ENCODE measurements around the gene TBC1D21. TPM values are rescaled to one million over a fixed set of nuclear protein-coding genes. Genes with fewer than 3 reads are reported as not detected.

Gene TBC1D21
- total RNA-seq, 1 donor from 2014 or later: not detected

DNA sequence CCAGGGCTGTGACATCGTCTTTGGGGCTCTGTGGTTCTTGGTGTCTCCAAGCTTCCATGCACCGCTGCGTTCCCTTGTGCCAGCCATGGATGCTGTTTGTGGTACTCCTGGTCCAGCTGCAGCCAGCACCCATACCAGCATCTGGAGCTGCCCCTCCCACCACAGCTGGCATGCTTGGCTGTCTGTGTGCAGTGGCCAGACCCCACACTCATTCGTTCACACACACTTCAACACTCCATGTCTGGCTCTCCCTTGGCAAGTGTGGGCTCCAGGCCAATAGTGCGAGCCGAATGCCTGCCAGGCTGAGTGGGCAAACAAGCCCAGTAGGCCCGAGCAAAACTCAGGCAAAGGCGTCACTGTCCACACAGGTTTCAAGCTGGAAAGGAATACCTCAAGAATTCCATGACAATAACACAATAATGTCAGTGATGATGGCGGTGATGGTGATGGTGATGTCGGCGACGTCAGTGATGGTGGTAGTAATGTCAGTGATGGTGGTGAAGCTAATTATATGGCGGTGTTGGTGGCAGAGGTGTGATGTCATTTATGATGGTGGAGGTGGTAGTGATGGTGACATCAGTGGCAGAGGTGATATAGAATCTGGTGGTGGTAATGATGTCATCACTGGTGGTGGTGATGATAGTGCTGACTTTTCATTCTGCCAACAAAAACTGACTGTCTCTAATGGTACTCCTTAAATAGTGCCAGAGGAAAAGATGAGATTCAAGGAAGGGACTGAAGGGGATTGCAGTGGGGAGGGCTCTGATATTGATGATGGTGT lies 19.3 kb downstream of the TBC1D21 start:
- TF ChIP-seq, protein P1, sequence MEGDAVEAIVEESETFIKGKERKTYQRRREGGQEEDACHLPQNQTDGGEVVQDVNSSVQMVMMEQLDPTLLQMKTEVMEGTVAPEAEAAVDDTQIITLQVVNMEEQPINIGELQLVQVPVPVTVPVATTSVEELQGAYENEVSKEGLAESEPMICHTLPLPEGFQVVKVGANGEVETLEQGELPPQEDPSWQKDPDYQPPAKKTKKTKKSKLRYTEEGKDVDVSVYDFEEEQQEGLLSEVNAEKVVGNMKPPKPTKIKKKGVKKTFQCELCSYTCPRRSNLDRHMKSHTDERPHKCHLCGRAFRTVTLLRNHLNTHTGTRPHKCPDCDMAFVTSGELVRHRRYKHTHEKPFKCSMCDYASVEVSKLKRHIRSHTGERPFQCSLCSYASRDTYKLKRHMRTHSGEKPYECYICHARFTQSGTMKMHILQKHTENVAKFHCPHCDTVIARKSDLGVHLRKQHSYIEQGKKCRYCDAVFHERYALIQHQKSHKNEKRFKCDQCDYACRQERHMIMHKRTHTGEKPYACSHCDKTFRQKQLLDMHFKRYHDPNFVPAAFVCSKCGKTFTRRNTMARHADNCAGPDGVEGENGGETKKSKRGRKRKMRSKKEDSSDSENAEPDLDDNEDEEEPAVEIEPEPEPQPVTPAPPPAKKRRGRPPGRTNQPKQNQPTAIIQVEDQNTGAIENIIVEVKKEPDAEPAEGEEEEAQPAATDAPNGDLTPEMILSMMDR (IDR thresholded peaks at IDR 0.05; ENCODE audit: insufficient read depth, low read depth, low read length): no peak
- TF ChIP-seq EZH2 (IDR thresholded peaks at IDR 0.05; ENCODE audit: insufficient read depth, low read length): no peak
- no peak overlapping the region for H3K9ac ChIP-seq (ENCODE audit: low read length)
- H3K27ac Mint-ChIP-seq (ENCODE audit: unreplicated experiment): no peak overlapping the region
- no peak overlapping the region for H3K4me3 Mint-ChIP-seq (ENCODE audit: unreplicated experiment)
- H3K9me3 Mint-ChIP-seq (ENCODE audit: unreplicated experiment): peaks cover 7% of the 10 kb centered on the region
- H2AFZ ChIP-seq (ENCODE audit: low read depth, low read length): no peak overlapping the region
- H3K4me1 Mint-ChIP-seq (ENCODE audit: low read depth, unreplicated experiment): peaks cover 2% of the 10 kb centered on the region
- H3K27me3 ChIP-seq (ENCODE audit: insufficient read depth, low read length): peaks cover 8% of the 10 kb centered on the region
- H3K36me3 ChIP-seq (ENCODE audit: insufficient read depth, low read length): no peaks in the 10 kb centered on the region
- DNase-seq (ENCODE audit: low read depth) (no peak), FAIRE-seq (no peak)
- H3K4me3 ChIP-seq (ENCODE audit: insufficient read depth, low read depth, low read length): no peak overlapping the region
- H3K27ac ChIP-seq (ENCODE audit: low read depth, low read length): no peak overlapping the region
- no peaks in the 10 kb centered on the region for H4K20me1 ChIP-seq (ENCODE audit: insufficient read depth, low read length)
- H3K79me2 ChIP-seq (ENCODE audit: insufficient read depth, low read length): no peaks in the 10 kb centered on the region
- H3K4me2 ChIP-seq (ENCODE audit: low read length): no peak overlapping the region
- peaks cover 10% of the 10 kb centered on the region for H3K4me1 ChIP-seq (ENCODE audit: insufficient read depth, low read length)
- no peaks in the 10 kb centered on the region for H3K9me3 ChIP-seq (ENCODE audit: insufficient read depth, low read depth, low read length)
- H3K27me3 Mint-ChIP-seq (ENCODE audit: low read depth, unreplicated experiment): peaks cover 40% of the 10 kb centered on the region
- peaks cover 5% of the 10 kb centered on the region for H3K36me3 Mint-ChIP-seq (ENCODE audit: low read depth, unreplicated experiment)

DNA sequence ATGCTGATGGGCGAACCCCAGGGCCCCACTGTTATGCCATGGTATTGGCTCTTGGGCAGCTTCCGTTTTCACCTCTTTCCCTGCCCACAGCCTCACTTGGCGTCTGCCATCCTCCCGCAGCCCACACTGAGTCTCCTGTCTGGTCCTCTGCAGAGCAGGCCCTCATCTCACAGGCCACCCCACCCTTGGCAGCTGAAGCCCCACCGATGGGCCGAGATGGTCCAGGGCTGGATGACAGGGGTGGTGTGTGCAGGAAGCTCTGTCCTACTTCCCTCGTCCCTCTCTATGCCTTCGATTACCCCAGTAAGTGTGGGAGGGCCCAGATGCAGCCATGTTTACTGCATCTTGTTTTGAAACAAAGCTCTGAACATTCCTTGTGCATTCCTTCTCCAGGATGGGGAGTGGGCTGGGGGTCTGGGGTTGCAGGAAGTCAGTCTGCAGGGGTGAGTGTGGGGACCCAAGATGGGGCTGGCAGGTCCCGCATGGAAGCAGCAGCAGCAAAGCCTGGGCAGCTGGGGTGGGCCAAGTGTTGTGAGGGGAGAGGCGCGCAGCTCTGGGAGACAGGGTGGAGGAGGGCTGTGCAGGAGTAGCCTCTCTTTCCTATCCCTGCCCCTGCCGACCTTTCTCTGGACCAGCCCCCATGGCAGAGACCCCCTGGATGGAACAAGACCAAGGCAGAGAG lies 20.9 kb downstream of the TBC1D21 start:
- Histone ChIP-seq H3K4me2 (ENCODE audit: low read length) (no peak overlapping the region), H3K36me3 (ENCODE audit: insufficient read depth, low read length) (no peaks in the 10 kb centered on the region), H4K20me1 (ENCODE audit: insufficient read depth, low read length) (no peaks in the 10 kb centered on the region), H3K79me2 (ENCODE audit: insufficient read depth, low read length) (no peaks in the 10 kb centered on the region), H3K9me3 (ENCODE audit: insufficient read depth, low read depth, low read length) (no peaks in the 10 kb centered on the region), H3K9ac (ENCODE audit: low read length) (no peak overlapping the region), H3K4me1 (ENCODE audit: insufficient read depth, low read length) (peaks cover 22% of the 10 kb centered on the region), H3K27me3 (ENCODE audit: insufficient read depth, low read length) (peaks cover 5% of the 10 kb centered on the region), H2AFZ (ENCODE audit: low read depth, low read length) (no peak overlapping the region), H3K4me3 (ENCODE audit: insufficient read depth, low read depth, low read length) (no peak overlapping the region), H3K27ac (ENCODE audit: low read depth, low read length) (no peak overlapping the region)
- Mint-ChIP-seq H3K4me1 (ENCODE audit: low read depth, unreplicated experiment) (peaks cover 9% of the 10 kb centered on the region), H3K27me3 (ENCODE audit: low read depth, unreplicated experiment) (peaks cover 24% of the 10 kb centered on the region), H3K9me3 (ENCODE audit: unreplicated experiment) (peaks cover 7% of the 10 kb centered on the region), H3K4me3 (ENCODE audit: unreplicated experiment) (no peak overlapping the region), H3K36me3 (ENCODE audit: low read depth, unreplicated experiment) (peaks cover 5% of the 10 kb centered on the region), H3K27ac (ENCODE audit: unreplicated experiment) (no peak overlapping the region)
- TF ChIP-seq, protein P1 (IDR thresholded peaks at IDR 0.05; ENCODE audit: insufficient read depth, low read depth, low read length): no peak
- TF ChIP-seq EZH2 (IDR thresholded peaks at IDR 0.05; ENCODE audit: insufficient read depth, low read length): no peak
- DNase-seq (ENCODE audit: low read depth): no peak
- no peak for FAIRE-seq

Data from astrocyte (in vitro differentiated cells and primary cell).